Activated CD4-positive, alpha-beta T cell treated with anti-CD3 and anti-CD28 coated beads for 24 hours (primary cell): ENCODE results near the gene CABP7.

Source experiments
- DNase-seq, 2 donors: peaks; one replicate each; pipeline ENCODE4 v3.0.0-alpha.2; 2020; ENCODE audit warnings: low read depth in 2 of 2

The CABP7 gene

GRCh38 chr22:29702000-29702930 is 17.5 kb upstream of the CABP7 start:
- no peak for DNase-seq

GRCh38 chr22:29702931-29703501 is 16.8 kb upstream of the CABP7 start:
- DNase-seq = no peak

- DNase-seq = no peak
Observed at GRCh38 chr22:29703569-29704195, 16.1 kb upstream of the CABP7 start.

- no peak for DNase-seq
Observed at GRCh38 chr22:29704528-29705285, 15.1 kb upstream of the CABP7 start.

GRCh38 chr22:29705651-29706050 is 14.2 kb upstream of the CABP7 start:
- no peak for DNase-seq

GRCh38 chr22:29706486-29706885 is 13.3 kb upstream of the CABP7 start:
- no peak for DNase-seq

- DNase-seq = no peak
Observed at GRCh38 chr22:29707010-29707409, 12.8 kb upstream of the CABP7 start.

GRCh38 chr22:29707471-29707870 is 12.3 kb upstream of the CABP7 start:
- no peak for DNase-seq

GRCh38 chr22:29710193-29710592 is 9.6 kb upstream of the CABP7 start:
- no peak for DNase-seq

GRCh38 chr22:29710922-29711593 is 8.7 kb upstream of the CABP7 start:
- no peak for DNase-seq

GRCh38 chr22:29712119-29712518 is 7.7 kb upstream of the CABP7 start:
- no peak for DNase-seq

- no peak for DNase-seq
Observed at GRCh38 chr22:29713156-29713727, 6.6 kb upstream of the CABP7 start.

- DNase-seq = no peak
Observed at GRCh38 chr22:29715240-29715639, 4.6 kb upstream of the CABP7 start.

- DNase-seq = no peak
Observed at GRCh38 chr22:29715705-29716104, 4.1 kb upstream of the CABP7 start.

- no peak for DNase-seq
Observed at GRCh38 chr22:29716814-29717545, 2.8 kb upstream of the CABP7 start.

GRCh38 chr22:29717789-29718188 is 2.0 kb upstream of the CABP7 start:
- DNase-seq = no peak

GRCh38 chr22:29718949-29719898 is 579 bp upstream of the CABP7 start:
- no peak for DNase-seq

GRCh38 chr22:29720811-29721323 is 1.1 kb downstream of the CABP7 start:
- DNase-seq = no peak

GRCh38 chr22:29722151-29722550 is 2.3 kb downstream of the CABP7 start:
- DNase-seq = no peak
